ENCODE data around the gene ALCAM.

- TF ChIP-seq, protein P1, sequence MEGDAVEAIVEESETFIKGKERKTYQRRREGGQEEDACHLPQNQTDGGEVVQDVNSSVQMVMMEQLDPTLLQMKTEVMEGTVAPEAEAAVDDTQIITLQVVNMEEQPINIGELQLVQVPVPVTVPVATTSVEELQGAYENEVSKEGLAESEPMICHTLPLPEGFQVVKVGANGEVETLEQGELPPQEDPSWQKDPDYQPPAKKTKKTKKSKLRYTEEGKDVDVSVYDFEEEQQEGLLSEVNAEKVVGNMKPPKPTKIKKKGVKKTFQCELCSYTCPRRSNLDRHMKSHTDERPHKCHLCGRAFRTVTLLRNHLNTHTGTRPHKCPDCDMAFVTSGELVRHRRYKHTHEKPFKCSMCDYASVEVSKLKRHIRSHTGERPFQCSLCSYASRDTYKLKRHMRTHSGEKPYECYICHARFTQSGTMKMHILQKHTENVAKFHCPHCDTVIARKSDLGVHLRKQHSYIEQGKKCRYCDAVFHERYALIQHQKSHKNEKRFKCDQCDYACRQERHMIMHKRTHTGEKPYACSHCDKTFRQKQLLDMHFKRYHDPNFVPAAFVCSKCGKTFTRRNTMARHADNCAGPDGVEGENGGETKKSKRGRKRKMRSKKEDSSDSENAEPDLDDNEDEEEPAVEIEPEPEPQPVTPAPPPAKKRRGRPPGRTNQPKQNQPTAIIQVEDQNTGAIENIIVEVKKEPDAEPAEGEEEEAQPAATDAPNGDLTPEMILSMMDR (IDR thresholded peaks at IDR 0.05): no peak
- TF ChIP-seq ZFX (IDR thresholded peaks at IDR 0.05; ENCODE audit: borderline replicate concordance): no peak
These were observed 901 bp downstream of the ALCAM start for GRCh38 chr3:105367406-105368213.
